Hematopoietic multipotent progenitor cell treated with erythropoietin and hydrocortisone succinate and interleukin-3 and kit ligand, for 17 days (in vitro differentiated cells): Measurements from ENCODE around the gene COX10.
"Not testable (repeated sequence)": the region's sequence is repeated elsewhere in the genome, so short reads cannot be mapped to it uniquely, and the experiment has no call there.

Source experiments
- DNase-seq: peaks from one replicate; pipeline ENCODE4 v3.0.0-alpha.2; 2015; ENCODE audit warnings: low spot score

COX10 gene

GRCh38 chr17:14069251-14070021, at the start of gene COX10:
COX10 (plus strand) TSS chr17:14069504; CDS start chr17:14069606, 102 bp downstream.
- peak; percentile 71 for DNase-seq

- DNase-seq, result not testable (repeated sequence)
These were observed 47.5 kb upstream of the COX10 start for GRCh38 chr17:14021651-14022294.

GRCh38 chr17:14029755-14030154, 39.5 kb upstream of the COX10 start:
- DNase-seq, result not testable (repeated sequence)

GRCh38 chr17:14032234-14032633, 37.1 kb upstream of the COX10 start:
- no peak for DNase-seq

- no peak for DNase-seq
These were observed 36.1 kb upstream of the COX10 start for GRCh38 chr17:14033166-14033565.

GRCh38 chr17:14037453-14037852, 31.9 kb upstream of the COX10 start:
- no peak for DNase-seq

- DNase-seq, result no peak
These were observed 31.1 kb upstream of the COX10 start for GRCh38 chr17:14038206-14038605.

- DNase-seq, result no peak
These were observed 26.9 kb upstream of the COX10 start for GRCh38 chr17:14042411-14042810.

GRCh38 chr17:14044702-14045101, 24.6 kb upstream of the COX10 start:
- no peak for DNase-seq

- DNase-seq, result no peak
These were observed 22.3 kb upstream of the COX10 start for GRCh38 chr17:14046978-14047377.

- DNase-seq, result no peak
These were observed 21.7 kb upstream of the COX10 start for GRCh38 chr17:14047591-14047990.

GRCh38 chr17:14048169-14048568, 21.1 kb upstream of the COX10 start:
- DNase-seq, result no peak

GRCh38 chr17:14050616-14051015, 18.7 kb upstream of the COX10 start:
- no peak for DNase-seq

- DNase-seq, result no peak
These were observed 17.6 kb upstream of the COX10 start for GRCh38 chr17:14051692-14052091.

GRCh38 chr17:14052886-14053615, 16.3 kb upstream of the COX10 start:
- DNase-seq, result no peak

GRCh38 chr17:14057591-14057990, 11.7 kb upstream of the COX10 start:
- no peak for DNase-seq

GRCh38 chr17:14058051-14058450, 11.3 kb upstream of the COX10 start:
- no peak for DNase-seq

GRCh38 chr17:14060706-14061105, 8.6 kb upstream of the COX10 start:
- no peak for DNase-seq

- no peak for DNase-seq
These were observed 7.4 kb upstream of the COX10 start for GRCh38 chr17:14061666-14062560.

- DNase-seq, result no peak
These were observed 2.0 kb upstream of the COX10 start for GRCh38 chr17:14067347-14067746.

GRCh38 chr17:14068542-14069250, 608 bp upstream of the COX10 start:
- DNase-seq, result no peak
